K562 (cell line): ENCODE data around the gene RBM34. TPM values are rescaled to one million over a fixed set of nuclear protein-coding genes. Genes with fewer than 3 reads are reported as not detected.

Experiments
- ATAC-seq: fragments of 200-7000 bp; cut with Tn5 transposase; 3 replicates; pipeline ENCODE4 v1.9.1; 2020; ENCODE audit warnings: moderate library complexity
- BruUV-seq: library from RNA; stranded (reverse); fragments of 400-500 nt; replicated peaks from 2 replicates; lab custom pipeline; 2021; lab: Mats Ljungman, UMichigan
- CTCF ChIA-PET: fragments of 300-600 bp; formaldehyde crosslinking; extraction: SDS; loops from one replicate; lab custom pipeline; 2021; ENCODE audit warnings: low intra/inter-chr PET ratio; lab: Yijun Ruan, JAX
- POLR2A ChIA-PET: fragments of 300-600, 350-650 bp; sonication (Branson Sonifier 250); formaldehyde crosslinking; extraction: SDS; loops from one replicate; lab custom pipeline; 2021; ENCODE audit warnings: antibody characterized with exemption, inconsistent platforms; lab: Yijun Ruan, JAX
- DNase-seq, 4 experiments: peaks; one replicate each; pipeline versions ENCODE4 v3.0.0 to v3.0.0-alpha.2; 2011 to 2018; ENCODE audit warnings: low spot score in 3 of 4, mixed read lengths in 3 of 4; ENCODE audit errors: extremely low read depth in 1 of 4
- FAIRE-seq: peaks from 2 replicates; lab custom pipeline; 2011; peaks lifted over from hg19 to GRCh38; lab: Jason Lieb, UNC
- H2AFZ ChIP-seq: 2 replicates; pipeline ENCODE4 v1.6.0; 2011; ENCODE audit warnings: low read depth, low read length, control low read depth, inconsistent platforms
- H3K27ac ChIP-seq: fragments of 200-600 bp; 3 replicates; pipeline ENCODE4 v1.8.0; 2011; ENCODE audit warnings: low read depth, mild to moderate bottlenecking, control low read depth, inconsistent platforms, low read length, moderate library complexity, mixed read lengths; ENCODE audit errors: extremely low read depth
- H3K27me3 ChIP-seq, 2 experiments: fragments of 300-600 bp in 1 of 2; 2 replicates in 1 of 2; 3 replicates in 1 of 2; pipeline versions ENCODE4 v1.6.0 to v1.8.0; 2011; ENCODE audit warnings: inconsistent platforms in 2 of 2, low read length in 2 of 2, mild to moderate bottlenecking in 1 of 2, mixed read lengths in 1 of 2, moderate library complexity in 1 of 2; ENCODE audit not compliant: control insufficient read depth in 2 of 2, insufficient read depth in 2 of 2
- H3K36me3 ChIP-seq: fragments of 300-600 bp; 3 replicates; pipeline ENCODE4 v1.8.0; 2011; ENCODE audit warnings: mild to moderate bottlenecking, low read length, inconsistent platforms; ENCODE audit not compliant: control insufficient read depth, insufficient read depth
- H3K4me1 ChIP-seq, 2 experiments: fragments of 200-600 bp in 1 of 2; replicated peaks in 1 of 2; 2 replicates in 1 of 2; 3 replicates in 1 of 2; pipeline versions ENCODE4 v1.5.1 to v1.8.0; 2011; ENCODE audit warnings: inconsistent platforms in 2 of 2, low read length in 2 of 2, mild to moderate bottlenecking in 1 of 2, mixed read lengths in 1 of 2, moderate library complexity in 1 of 2; ENCODE audit not compliant: control insufficient read depth in 2 of 2, insufficient read depth in 2 of 2
- H3K4me2 ChIP-seq: 2 replicates; pipeline ENCODE4 v1.6.1; 2011; ENCODE audit warnings: low read length, control low read depth, inconsistent platforms, mixed read lengths; ENCODE audit not compliant: insufficient read depth
- H3K4me3 ChIP-seq: fragments of 200-600 bp; sonication (generic), shearing (Covaris generic); 2 replicates; pipeline ENCODE4 v1.5.1; 2016; ENCODE audit warnings: control low read depth, inconsistent platforms
- H3K79me2 ChIP-seq: fragments of 200-600 bp; 3 replicates; pipeline ENCODE4 v1.8.0; 2011; ENCODE audit warnings: low read length, inconsistent platforms; ENCODE audit not compliant: control insufficient read depth, insufficient read depth
- H3K9ac ChIP-seq, 2 experiments: 2 replicates each; pipeline versions ENCODE4 v1.6.0 to v1.6.1; 2011; ENCODE audit warnings: low read depth in 2 of 2, low read length in 2 of 2, control low read depth in 1 of 2, inconsistent platforms in 1 of 2, mild to moderate bottlenecking in 1 of 2, mixed read lengths in 1 of 2; ENCODE audit not compliant: insufficient read depth in 1 of 2
- H3K9me1 ChIP-seq: one replicate; pipeline ENCODE4 v1.6.0; 2011; ENCODE audit warnings: inconsistent platforms, mild to moderate bottlenecking, low read length, moderate library complexity; ENCODE audit not compliant: control insufficient read depth, insufficient read depth
- H3K9me3 ChIP-seq: replicated peaks from 2 replicates; pipeline ENCODE4 v1.5.1; 2011; ENCODE audit warnings: low read depth, low read length, inconsistent platforms; ENCODE audit not compliant: control insufficient read depth, insufficient read depth
- H4K20me1 ChIP-seq: replicated peaks from 2 replicates; pipeline ENCODE4 v1.6.1; 2011; ENCODE audit warnings: low read length, inconsistent platforms, mixed read lengths; ENCODE audit not compliant: control insufficient read depth, insufficient read depth
- ARNT ChIP-seq, 2 experiments: fragments of 450-650 bp; IDR thresholded peaks; 2 replicates each; pipeline ENCODE4 v1.6.1; 2016; ENCODE audit warnings: mild to moderate bottlenecking in 1 of 2
- BACH1 ChIP-seq: fragments of 200-800 bp; sonication (Bioruptor generic); IDR thresholded peaks from 2 replicates; pipeline ENCODE4 v1.6.1; 2016; ENCODE audit warnings: missing genetic modification characterization, missing compliant biosample characterization
- CEBPG ChIP-seq, 3 experiments: fragments of 200-800 bp in 1 of 3; sonication (Bioruptor generic) in 1 of 3; sonication (generic) in 1 of 3; formaldehyde crosslinking in 1 of 3; IDR thresholded peaks in 2 of 3; conservative IDR thresholded peaks in 1 of 3; 2 replicates each; pipeline versions ENCODE4 v1.6.1 to v1.8.0; 2016 to 2022; ENCODE audit warnings: missing compliant biosample characterization in 2 of 3, missing genetic modification characterization in 2 of 3, mild to moderate bottlenecking in 1 of 3, missing genetic modification reagents in 1 of 3
- CHD2 ChIP-seq: IDR thresholded peaks from 2 replicates; pipeline ENCODE4 v1.6.1; 2011; ENCODE audit warnings: low read depth, low read length
- CSDE1 ChIP-seq, 2 experiments: fragments of 450-650 bp; IDR thresholded peaks; 2 replicates each; pipeline ENCODE4 v1.6.1; 2016; ENCODE audit warnings: mild to moderate bottlenecking in 1 of 2
- FOXP1 ChIP-seq: sonication (generic); formaldehyde crosslinking; IDR thresholded peaks from 2 replicates; pipeline ENCODE4 v1.8.0; 2022; ENCODE audit warnings: mild to moderate bottlenecking, missing genetic modification reagents
- ILF3 ChIP-seq: fragments of 450-650 bp; IDR thresholded peaks from 2 replicates; pipeline ENCODE4 v1.6.1; 2018; ENCODE audit warnings: antibody characterized with exemption, mild to moderate bottlenecking, moderate library complexity, borderline replicate concordance
- IRF2 ChIP-seq: sonication (generic); formaldehyde crosslinking; IDR thresholded peaks from 2 replicates; pipeline ENCODE4 v1.8.1; 2022; ENCODE audit warnings: mild to moderate bottlenecking, missing genetic modification reagents
- KDM1A ChIP-seq, 2 experiments: fragments of 450-650 bp; IDR thresholded peaks; 2 replicates each; pipeline ENCODE4 v1.6.1; 2016; ENCODE audit warnings: mild to moderate bottlenecking in 2 of 2
- TGIF2 ChIP-seq: sonication (generic); formaldehyde crosslinking; IDR thresholded peaks from 2 replicates; pipeline ENCODE4 v1.8.1; 2022; ENCODE audit warnings: mild to moderate bottlenecking, missing genetic modification reagents, moderate library complexity
- ZKSCAN3 ChIP-seq: fragments of 250-450 bp; sonication (Bioruptor Pico); IDR thresholded peaks from 2 replicates; pipeline ENCODE4 v1.4.0; 2020
- ZNF224 ChIP-seq: sonication (generic); formaldehyde crosslinking; IDR thresholded peaks from 2 replicates; pipeline ENCODE4 v1.8.0; 2022; ENCODE audit warnings: mild to moderate bottlenecking, missing genetic modification reagents
- WGBS: fragments of 100-300 bp; shearing (Covaris generic); methylation state at CpG from one replicate; pipeline ENCODE4 v1.1.6; 2016; ENCODE audit warnings: low coverage, mixed read lengths; ENCODE audit not compliant: insufficient coverage; ENCODE audit errors: missing lambda C conversion rate; 5-methylcytosine and 5-hydroxymethylcytosine counted together
- in situ Hi-C: fragments of 300-500 bp; cut with MboI; formaldehyde crosslinking; loops from 4 replicates; pipeline ENCODE4 v1.15.0; 2018; ENCODE audit warnings: inconsistent platforms, mixed read lengths
- intact Hi-C: fragments of 100-400 bp; cut with micrococcal nuclease; formaldehyde crosslinking; loops from 2 replicates; pipeline ENCODE4 v1.14.2; 2022
- polyA plus RNA-seq, 8 experiments: library from polyadenylated mRNA; depleted of rRNA in 4 of 8; stranded (reverse) in 5 of 8; unstranded in 3 of 8; fragments of >200 nt; fragmentation: Nextera tagmentation in 2 of 8; fragmentation: Illumina TruSeq in 1 of 8; extraction: Ambion mirVana in 2 of 8; extraction: Trizol in 1 of 8; gene quantifications; 2 replicates each; pipeline versions ENCODE4 v1.2.1 to v1.2.3, GENCODE V29; 2011 to 2014; ENCODE audit warnings: inconsistent platforms in 1 of 8, missing spikeins in 1 of 8
- total RNA-seq, 7 experiments: library from RNA; depleted of rRNA in 6 of 7; stranded (reverse); fragments of >200 nt in 6 of 7; fragmentation: Illumina TruSeq in 2 of 7; extraction: Trizol in 2 of 7; gene quantifications; 2 replicates each; pipeline versions ENCODE4 v1.2.1 to v1.2.3, GENCODE V29; 2011 to 2021; ENCODE audit warnings: low replicate concordance in 1 of 7
- TF ChIP-seq, protein P1 (sequence below), 2 experiments: IDR thresholded peaks in 1 of 2; conservative IDR thresholded peaks in 1 of 2; 2 replicates each; pipeline ENCODE4 v1.6.1; 2016; ENCODE audit warnings: low read depth in 2 of 2, mild to moderate bottlenecking in 1 of 2, missing compliant biosample characterization in 1 of 2, missing genetic modification characterization in 1 of 2, moderate library complexity in 1 of 2
- TF ChIP-seq, protein P2 (sequence below): IDR thresholded peaks from 2 replicates; pipeline ENCODE4 v1.6.1; 2016; ENCODE audit warnings: missing genetic modification characterization, missing compliant biosample characterization

The RBM34 gene
- total and polyA plus RNA-seq, 9 of the 15 experiments (the other 6 are each of a cell fraction or from before 2014, with no cell fraction given), result 64.0 to 178 (median 124) TPM

DNA sequence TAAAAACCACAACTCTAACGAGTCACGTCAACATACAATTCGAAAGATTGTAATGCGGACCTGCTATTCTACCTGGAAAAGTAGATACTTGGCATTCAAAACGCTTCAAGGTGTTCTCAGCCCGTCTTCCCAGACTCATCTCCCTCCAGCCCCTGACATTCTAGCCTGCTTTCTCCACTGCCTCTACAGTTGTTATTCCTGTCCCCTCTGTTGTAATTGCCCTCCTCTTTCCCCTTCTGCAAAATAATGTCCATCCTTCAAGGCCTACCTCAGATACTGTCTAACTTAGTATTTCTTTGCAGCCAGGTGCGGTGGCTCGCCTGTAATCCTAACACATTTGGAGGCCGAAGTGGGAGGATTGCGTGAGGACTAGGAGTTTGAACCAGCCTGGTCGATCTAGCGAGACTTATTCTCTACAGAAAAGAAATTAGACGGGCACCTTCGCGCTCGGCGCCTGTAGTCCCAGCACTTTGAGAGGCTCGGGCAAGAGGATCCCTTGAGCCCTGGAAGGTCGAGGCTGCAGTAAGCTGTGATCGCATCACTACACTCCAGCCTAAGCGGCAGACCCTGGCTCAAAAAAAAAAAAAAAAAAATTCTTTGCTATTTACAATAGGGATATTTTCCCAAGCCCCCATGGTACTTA lies 756 bp upstream of the RBM34 start (continued):
- TF ChIP-seq, protein P1, sequence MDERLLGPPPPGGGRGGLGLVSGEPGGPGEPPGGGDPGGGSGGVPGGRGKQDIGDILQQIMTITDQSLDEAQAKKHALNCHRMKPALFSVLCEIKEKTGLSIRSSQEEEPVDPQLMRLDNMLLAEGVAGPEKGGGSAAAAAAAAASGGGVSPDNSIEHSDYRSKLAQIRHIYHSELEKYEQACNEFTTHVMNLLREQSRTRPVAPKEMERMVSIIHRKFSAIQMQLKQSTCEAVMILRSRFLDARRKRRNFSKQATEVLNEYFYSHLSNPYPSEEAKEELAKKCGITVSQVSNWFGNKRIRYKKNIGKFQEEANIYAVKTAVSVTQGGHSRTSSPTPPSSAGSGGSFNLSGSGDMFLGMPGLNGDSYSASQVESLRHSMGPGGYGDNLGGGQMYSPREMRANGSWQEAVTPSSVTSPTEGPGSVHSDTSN (CRISPR knock-in tag; IDR thresholded peaks at IDR 0.05; ENCODE audit: low read depth), result no peak
- TF ChIP-seq, protein P1 (tag; conservative IDR thresholded peaks at IDR 0.05; ENCODE audit: low read depth), result no peak
- TF ChIP-seq ZNF224 (CRISPR knock-in tag), result no peak

DNA sequence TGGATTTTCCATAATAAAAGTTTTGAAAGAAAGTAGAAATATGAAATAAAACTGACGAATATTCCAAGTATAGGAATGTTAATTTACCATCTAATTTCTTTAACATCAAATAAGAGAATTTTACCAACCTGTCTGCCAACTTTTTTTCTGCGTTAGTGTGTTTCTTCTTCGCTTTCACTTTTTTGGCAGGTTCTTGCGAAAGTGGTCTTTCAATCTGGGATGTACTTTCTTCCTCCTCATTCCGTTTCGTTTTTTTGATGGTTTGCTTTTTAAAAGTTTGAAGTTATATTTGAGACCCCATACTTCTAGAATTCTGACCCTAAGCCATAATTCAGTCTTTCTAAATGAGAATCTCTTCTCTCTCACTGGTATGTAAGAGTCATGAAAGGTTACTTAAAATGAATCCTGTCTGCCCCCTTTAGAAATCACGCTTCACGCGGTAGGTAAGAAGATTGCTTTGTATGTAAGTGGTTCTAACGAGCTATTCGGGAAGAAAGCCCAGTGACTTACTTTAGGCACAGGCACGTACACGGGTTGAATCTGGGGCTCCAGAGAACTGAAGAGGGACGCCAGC lies 580 bp downstream of the RBM34 start:
- ChIA-PET POLR2A (interaction anchor here (0.7 to 1.9 kb wide), 13 partner anchors 8 to 54 kb away, joined by 3 to 21 read pairs (median 4); partner anchors contain the start of gene TOMM20), CTCF (no interaction called here)
- Histone ChIP-seq H3K4me2 (peak overlapping the region; percentile 98), H3K36me3 (peaks cover 44% of the 10 kb centered on the region), H3K27me3 (no peaks in the 10 kb centered on the region; a peak in 1 of 5 replicates), H2AFZ (peak overlapping the region; percentile 98), H3K79me2 (peaks cover 54% of the 10 kb centered on the region), H3K9ac (peak overlapping the region; percentile 95 to 96), H3K27ac (peak overlapping the region; percentile 92), H4K20me1 (no peaks in the 10 kb centered on the region), H3K4me3 (peak overlapping the region; percentile 78), H3K9me3 (no peaks in the 10 kb centered on the region), H3K4me1 (peaks cover 7 to 9% of the 10 kb centered on the region in 2 experiments; a peak in 3 of 5 replicates), H3K9me1 (no peaks in the 10 kb centered on the region)
- BruUV-seq, result TSS peak; percentile 86
- FAIRE-seq (no peak), ATAC-seq (peak; percentile 65), DNase-seq (no peak)
- intact Hi-C loops (loop anchor here (2.0 kb wide), 1 partner anchor 32 kb away; the partner anchor contains the start of gene TOMM20), in situ Hi-C loops (no loop called here)
- 5% methylated on average over 14 of the region's 14 CpGs for WGBS
- TF ChIP-seq ARNT (IDR thresholded peaks at IDR 0.05) (peak in 1 of 2 experiments; percentile 5; a peak in 1 of 4 replicates), IRF2 (CRISPR knock-in tag) (no peak), CHD2 (peak; percentile 58; the same call in 1 of the 2 replicates), BACH1 (tag) (peak; percentile 18; the same call in 1 of the 2 replicates), KDM1A (IDR thresholded peaks at IDR 0.05) (peak; percentile 41 to 75; a peak in 3 of 4 replicates), ILF3 (0 out of 2 replicates have a peak, but pooled peaks have one; percentile 18), CSDE1 (IDR thresholded peaks at IDR 0.05) (0 out of 4 replicates have a peak, but pooled peaks of 1 of the 2 experiments have one; percentile 8), ZKSCAN3 (CRISPR knock-in tag) (no peak), TGIF2 (0 out of 2 replicates have a peak, but pooled peaks have one; percentile 23), FOXP1 (CRISPR knock-in tag) (no peak), CEBPG (CRISPR knock-in tag; IDR thresholded peaks at IDR 0.05) (peak; percentile 31; the same call in 1 of the 2 replicates), CEBPG (tag; conservative IDR thresholded peaks at IDR 0.05 in 1 of 2, IDR thresholded peaks at IDR 0.05 in 1 of 2) (0 out of 4 replicates have a peak, but pooled peaks of 1 of the 2 experiments have one; percentile 22)
- TF ChIP-seq, protein P2, sequence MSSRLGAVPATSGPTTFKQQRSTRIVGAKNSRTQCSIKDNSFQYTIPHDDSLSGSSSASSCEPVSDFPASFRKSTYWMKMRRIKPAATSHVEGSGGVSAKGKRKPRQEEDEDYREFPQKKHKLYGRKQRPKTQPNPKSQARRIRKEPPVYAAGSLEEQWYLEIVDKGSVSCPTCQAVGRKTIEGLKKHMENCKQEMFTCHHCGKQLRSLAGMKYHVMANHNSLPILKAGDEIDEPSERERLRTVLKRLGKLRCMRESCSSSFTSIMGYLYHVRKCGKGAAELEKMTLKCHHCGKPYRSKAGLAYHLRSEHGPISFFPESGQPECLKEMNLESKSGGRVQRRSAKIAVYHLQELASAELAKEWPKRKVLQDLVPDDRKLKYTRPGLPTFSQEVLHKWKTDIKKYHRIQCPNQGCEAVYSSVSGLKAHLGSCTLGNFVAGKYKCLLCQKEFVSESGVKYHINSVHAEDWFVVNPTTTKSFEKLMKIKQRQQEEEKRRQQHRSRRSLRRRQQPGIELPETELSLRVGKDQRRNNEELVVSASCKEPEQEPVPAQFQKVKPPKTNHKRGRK (tag), result peak; percentile 41; the same call in 1 of the 2 replicates
